ENCODE results near the gene AHCYL2. TPM values are rescaled to one million over a fixed set of nuclear protein-coding genes. Genes with fewer than 3 reads are reported as not detected.

AHCYL2 gene
- total RNA-seq, 4 donors from 2014 or later: 14.7 to 22.6 (median 16.9) TPM

DNA sequence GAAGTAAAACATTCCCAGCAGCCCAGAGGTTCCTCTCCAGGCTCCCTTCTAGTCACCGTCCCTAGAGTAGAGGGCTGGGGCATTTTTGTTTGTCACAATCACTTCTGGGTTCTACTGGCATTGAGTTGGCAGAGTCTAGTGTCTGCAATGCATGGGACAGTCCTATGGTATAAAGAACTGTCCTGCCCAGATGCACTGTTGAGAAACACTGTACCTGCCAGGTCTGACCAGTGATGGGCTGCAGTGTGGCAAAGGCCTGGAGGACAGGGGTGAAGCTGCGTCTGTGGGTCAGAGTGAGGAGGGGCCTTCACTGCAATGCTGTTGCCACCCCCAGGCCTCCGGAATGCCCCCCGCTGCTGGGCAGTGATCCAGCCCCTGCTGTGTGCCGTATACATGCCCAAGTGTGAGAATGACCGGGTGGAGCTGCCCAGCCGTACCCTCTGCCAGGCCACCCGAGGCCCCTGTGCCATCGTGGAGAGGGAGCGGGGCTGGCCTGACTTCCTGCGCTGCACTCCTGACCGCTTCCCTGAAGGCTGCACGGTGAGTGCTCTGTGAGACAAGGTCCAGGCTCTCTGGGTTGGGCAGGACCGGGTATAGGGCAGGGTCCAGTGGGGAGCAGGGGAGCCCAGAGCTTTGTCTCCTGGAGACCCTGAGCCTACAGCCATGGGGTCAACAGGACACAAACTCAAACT lies 21.6 kb upstream of the AHCYL2 start:
- TF ChIP-seq, protein P1, sequence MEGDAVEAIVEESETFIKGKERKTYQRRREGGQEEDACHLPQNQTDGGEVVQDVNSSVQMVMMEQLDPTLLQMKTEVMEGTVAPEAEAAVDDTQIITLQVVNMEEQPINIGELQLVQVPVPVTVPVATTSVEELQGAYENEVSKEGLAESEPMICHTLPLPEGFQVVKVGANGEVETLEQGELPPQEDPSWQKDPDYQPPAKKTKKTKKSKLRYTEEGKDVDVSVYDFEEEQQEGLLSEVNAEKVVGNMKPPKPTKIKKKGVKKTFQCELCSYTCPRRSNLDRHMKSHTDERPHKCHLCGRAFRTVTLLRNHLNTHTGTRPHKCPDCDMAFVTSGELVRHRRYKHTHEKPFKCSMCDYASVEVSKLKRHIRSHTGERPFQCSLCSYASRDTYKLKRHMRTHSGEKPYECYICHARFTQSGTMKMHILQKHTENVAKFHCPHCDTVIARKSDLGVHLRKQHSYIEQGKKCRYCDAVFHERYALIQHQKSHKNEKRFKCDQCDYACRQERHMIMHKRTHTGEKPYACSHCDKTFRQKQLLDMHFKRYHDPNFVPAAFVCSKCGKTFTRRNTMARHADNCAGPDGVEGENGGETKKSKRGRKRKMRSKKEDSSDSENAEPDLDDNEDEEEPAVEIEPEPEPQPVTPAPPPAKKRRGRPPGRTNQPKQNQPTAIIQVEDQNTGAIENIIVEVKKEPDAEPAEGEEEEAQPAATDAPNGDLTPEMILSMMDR (IDR thresholded peaks at IDR 0.05; ENCODE audit: low read depth): no peak

DNA sequence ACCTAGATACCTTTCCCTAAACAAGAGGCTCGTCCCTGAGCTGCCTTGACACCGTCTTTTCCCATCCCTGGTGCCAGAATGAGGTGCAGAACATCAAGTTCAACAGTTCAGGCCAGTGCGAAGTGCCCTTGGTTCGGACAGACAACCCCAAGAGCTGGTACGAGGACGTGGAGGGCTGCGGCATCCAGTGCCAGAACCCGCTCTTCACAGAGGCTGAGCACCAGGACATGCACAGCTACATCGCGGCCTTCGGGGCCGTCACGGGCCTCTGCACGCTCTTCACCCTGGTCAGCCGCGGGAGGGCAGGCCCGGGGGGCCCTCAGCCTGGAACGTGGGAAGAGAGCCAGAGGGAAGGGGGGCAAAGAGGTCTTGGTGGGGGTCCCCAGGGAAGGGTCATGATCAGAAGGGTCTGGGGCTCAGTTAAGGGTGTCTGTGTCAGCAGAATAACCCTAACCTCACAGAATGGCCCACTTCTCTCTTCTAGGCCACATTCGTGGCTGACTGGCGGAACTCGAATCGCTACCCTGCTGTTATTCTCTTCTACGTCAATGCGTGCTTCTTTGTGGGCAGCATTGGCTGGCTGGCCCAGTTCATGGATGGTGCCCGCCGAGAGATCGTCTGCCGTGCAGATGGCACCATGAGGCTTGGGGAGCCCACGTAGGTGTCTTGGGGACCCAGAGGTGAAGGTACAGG lies 19.6 kb upstream of the AHCYL2 start:
- TF ChIP-seq, protein P1 (IDR thresholded peaks at IDR 0.05; ENCODE audit: low read depth): no peak

DNA sequence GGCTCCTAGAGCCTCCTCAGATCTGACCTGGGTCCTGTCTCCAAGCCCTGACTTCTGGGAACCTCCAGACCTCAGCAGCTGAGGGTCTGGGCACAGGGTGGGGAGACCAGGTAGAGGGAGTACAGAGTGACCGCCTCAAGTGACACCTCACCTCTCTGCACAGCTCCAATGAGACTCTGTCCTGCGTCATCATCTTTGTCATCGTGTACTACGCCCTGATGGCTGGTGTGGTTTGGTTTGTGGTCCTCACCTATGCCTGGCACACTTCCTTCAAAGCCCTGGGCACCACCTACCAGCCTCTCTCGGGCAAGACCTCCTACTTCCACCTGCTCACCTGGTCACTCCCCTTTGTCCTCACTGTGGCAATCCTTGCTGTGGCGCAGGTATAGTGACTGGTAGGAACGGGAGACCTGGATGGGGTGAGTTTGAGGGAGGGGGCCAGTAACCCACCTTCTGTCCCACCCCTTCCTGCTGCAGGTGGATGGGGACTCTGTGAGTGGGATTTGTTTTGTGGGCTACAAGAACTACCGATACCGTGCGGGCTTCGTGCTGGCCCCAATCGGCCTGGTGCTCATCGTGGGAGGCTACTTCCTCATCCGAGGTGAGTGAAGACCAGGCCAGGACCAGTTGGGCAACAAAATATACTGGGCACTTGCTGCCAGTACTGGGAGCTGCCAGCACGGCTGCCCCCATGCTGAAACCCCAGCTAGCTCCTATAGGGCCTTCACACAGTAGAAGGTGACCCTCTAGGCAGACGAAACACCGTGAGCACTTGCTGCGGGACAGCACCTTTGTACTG lies 18.6 kb upstream of the AHCYL2 start:
- TF ChIP-seq, protein P1 (IDR thresholded peaks at IDR 0.05; ENCODE audit: low read depth): no peak

DNA sequence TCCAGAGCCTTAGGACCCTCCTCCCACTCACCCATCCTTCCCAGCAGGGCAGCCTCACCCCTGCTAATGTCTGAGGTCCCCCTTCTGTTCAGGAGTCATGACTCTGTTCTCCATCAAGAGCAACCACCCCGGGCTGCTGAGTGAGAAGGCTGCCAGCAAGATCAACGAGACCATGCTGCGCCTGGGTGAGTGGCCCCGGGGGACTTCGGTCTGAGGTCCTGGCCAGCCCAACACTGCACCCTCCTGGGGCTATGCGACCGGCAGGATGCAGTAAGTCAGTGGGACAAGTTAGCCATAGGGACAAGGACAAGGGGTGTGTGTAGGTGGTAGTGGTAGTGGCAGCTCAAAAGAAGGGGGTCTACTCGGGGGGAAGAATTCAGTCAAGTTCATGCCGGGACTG lies 16.2 kb upstream of the AHCYL2 start:
- TF ChIP-seq, protein P1 (IDR thresholded peaks at IDR 0.05; ENCODE audit: low read depth): no peak

DNA sequence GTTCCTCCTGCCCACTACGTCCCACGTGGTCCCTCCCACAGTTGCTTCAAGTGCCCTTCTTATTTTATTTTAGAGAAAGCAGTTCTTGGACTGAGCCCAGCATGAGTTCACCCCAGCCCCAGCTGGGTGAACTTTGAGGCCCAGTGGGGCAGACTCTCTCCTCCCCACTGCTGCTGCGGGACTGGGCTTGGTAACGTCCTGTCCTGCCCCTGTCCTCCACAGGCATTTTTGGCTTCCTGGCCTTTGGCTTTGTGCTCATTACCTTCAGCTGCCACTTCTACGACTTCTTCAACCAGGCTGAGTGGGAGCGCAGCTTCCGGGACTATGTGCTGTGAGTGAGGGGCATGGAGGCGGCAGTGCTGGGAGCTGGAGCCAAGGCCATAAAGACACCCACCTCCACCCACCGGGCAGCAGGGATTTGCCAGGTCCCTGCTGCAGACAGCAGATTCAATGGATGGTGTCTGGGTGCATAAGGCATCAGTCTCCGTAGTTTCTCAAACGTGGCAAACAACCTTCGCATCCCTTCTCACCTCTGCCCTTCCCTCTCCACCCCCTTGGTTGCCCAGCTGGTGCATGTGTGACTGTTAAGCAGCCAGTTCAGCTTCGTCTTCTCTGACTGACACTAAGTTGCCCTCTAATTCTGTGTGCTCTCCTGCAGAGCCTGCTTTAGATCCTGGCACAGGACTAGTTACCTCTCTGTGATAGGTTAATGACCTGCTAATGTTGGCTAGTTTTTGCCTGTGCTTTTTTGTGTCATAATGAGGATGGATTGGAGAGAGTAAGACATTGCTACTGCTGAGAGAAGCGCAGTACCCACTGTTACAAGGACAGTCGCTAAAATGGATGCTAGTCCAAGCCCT lies 15.5 kb upstream of the AHCYL2 start:
- TF ChIP-seq, protein P1 (IDR thresholded peaks at IDR 0.05; ENCODE audit: low read depth): no peak

DNA sequence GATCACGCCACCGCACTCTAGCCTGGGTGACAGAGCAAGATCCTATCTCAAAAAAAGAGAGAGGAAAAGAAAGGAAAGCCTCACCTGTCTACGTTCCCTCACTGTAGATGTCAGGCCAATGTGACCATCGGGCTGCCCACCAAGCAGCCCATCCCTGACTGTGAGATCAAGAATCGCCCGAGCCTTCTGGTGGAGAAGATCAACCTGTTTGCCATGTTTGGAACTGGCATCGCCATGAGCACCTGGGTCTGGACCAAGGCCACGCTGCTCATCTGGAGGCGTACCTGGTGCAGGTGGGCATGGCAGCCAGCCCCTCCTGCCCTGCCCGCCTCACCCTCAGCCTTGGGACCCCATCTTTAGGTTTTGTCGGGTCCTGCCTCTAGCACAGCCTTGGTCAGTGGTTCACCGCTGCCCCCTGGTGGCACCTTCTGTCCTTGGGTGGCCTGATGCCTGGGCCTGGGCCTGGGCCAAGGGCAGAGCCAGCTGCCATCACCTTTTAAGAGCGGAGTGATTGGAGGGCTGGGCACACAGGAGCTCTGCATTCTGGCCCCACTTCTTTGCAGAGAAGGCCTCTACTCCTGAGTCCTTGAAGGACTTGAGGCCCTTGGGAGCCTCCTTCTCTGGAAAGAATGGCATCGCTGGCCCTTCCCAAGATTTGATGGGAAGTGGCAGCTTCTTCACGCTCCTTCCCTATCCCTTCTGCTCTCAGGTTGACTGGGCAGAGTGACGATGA lies 14.4 kb upstream of the AHCYL2 start:
- TF ChIP-seq, protein P1 (IDR thresholded peaks at IDR 0.05; ENCODE audit: low read depth): no peak
